ENCODE data around the gene HSPB2. TPM values are rescaled to one million over a fixed set of nuclear protein-coding genes. Genes with fewer than 3 reads are reported as not detected.
"Not testable (repeated sequence)": the region's sequence is repeated elsewhere in the genome, so short reads cannot be mapped to it uniquely, and the experiment has no call there.

HSPB2 gene
- total RNA-seq, 1 donor from 2014 or later, result not detected

- no peak for DNase-seq (ENCODE audit: low read depth, low spot score)
Measured at GRCh38 chr11:111913031-111913861, 712 bp downstream of the HSPB2 start.

- no peak for DNase-seq (ENCODE audit: low read depth, low spot score)
Measured at GRCh38 chr11:111913997-111914396, 1.5 kb downstream of the HSPB2 start.

- no peak for DNase-seq (ENCODE audit: low read depth, low spot score)
Measured at GRCh38 chr11:111916768-111917167, 4.2 kb downstream of the HSPB2 start.

DNA sequence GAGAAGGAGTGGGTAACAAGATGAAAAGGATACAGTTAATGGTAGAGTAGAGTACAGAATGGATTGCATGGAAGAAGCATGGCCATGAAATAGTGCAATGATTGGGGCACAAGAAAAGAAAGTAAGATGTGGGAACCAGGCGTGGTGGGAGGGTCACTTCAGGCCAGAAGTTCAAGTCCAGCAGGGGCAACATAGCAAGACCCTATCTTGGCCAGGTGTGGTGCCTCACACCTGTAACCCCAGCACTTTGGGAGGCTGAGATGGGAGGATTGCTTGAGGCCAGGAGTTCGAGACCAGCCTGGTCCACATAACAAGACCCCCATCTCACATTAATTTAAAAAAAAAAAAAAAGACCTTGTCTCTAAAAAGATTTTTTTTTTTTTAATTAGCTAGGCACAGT lies 4.8 kb downstream of the HSPB2 start:
- no peak for DNase-seq (ENCODE audit: low read depth, low spot score)

DNA sequence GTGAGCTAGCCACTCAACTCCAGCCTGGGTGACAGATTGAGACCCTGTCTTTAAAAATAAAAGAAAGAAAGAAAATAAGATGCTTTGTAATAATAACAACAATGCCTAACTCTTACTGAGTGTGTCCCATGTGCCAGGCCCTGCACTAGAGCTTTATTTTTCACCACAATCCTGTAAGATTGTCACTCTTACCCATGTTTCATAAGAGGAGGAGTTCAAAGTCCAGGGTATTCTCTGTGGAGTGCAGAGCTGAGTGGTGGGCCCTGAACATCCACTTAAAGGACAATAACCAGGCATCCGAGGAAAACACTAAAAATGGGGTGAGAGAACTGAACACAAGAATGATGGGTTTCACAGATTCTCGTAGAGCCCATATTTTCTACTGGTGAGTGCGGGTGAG lies 5.3 kb downstream of the HSPB2 start:
- DNase-seq (ENCODE audit: low read depth, low spot score), result no peak

GRCh38 chr11:111918390-111919256 lies 6.1 kb downstream of the HSPB2 start, which contains the start of gene C11orf52:
Gene C11orf52, plus strand, starts transcription at chr11:111918913. Its CDS starts 60 bp downstream, at chr11:111918973.
- DNase-seq (ENCODE audit: low read depth, low spot score), result no peak

- DNase-seq (ENCODE audit: low read depth, low spot score), result no peak
Measured at GRCh38 chr11:111920908-111921307, 8.4 kb downstream of the HSPB2 start.

GRCh38 chr11:111921541-111922230 lies 9.2 kb downstream of the HSPB2 start:
- no peak for DNase-seq (ENCODE audit: low read depth, low spot score)

DNA sequence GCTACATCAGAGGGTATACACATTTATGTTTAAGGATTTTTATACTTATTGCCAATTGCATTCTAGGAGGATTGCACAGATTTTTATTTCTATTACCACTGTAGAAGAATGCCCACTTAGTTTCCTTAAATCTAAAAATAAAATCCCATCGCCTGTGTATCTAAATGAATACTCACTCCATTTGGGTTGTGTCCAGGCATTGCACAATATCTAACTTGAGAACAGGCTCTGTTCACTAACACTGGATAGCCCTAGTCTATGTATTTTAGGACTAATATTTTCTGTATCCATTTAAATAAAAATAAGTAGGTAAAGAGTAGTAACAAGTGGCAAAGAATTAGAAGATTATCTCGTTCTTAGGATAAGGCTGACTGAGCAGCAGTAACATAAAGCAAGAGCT lies 10.3 kb downstream of the HSPB2 start:
- DNase-seq (ENCODE audit: low read depth, low spot score), result no peak

- DNase-seq (ENCODE audit: low read depth, low spot score), result no peak
Measured at GRCh38 chr11:111923351-111923788, 10.8 kb downstream of the HSPB2 start.

- no peak for DNase-seq (ENCODE audit: low read depth, low spot score)
Measured at GRCh38 chr11:111923951-111924350, 11.4 kb downstream of the HSPB2 start.

- no peak for DNase-seq (ENCODE audit: low read depth, low spot score)
Measured at GRCh38 chr11:111925953-111926352, 13.4 kb downstream of the HSPB2 start.

- peak; percentile 89 for DNase-seq (ENCODE audit: low read depth, low spot score)
Measured at GRCh38 chr11:111926505-111927391, 14.2 kb downstream of the HSPB2 start.

DNA sequence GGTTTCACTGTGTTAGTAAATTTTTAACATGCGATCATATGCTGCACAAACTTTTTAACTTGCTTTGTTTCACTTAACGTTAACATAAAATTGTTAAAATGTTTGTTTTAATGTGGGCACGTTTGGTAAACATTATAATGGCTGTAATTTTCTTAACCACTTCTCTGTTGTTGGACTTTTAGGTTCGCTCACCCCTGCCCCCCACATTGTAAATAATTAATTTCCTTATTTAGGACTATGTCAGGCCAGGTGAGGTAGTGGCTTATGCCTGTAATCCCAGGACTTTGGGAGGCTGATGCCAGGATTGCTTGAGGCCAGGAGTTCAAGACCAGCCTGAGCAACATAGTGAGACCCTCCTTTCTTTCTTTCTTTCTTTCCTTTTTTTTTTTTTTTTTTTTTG lies 17.9 kb downstream of the HSPB2 start:
- DNase-seq (ENCODE audit: low read depth, low spot score), result no peak

DNA sequence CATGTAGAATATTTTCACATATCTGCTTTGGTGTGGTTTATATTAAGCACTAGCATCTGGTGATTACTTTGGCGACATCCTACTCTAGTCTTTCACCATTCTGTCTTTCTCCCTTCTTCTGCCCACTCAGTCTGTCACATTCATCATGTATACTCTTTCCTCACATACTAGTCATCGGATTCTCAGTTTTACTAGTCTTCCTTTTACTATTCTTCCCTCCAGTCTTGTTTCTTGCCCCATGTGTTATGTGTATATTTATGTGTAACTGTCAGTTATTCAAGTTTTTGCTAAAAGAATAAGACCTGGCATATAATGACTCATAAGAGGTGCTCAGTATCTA lies 20.0 kb downstream of the HSPB2 start:
- DNase-seq (ENCODE audit: low read depth, low spot score), result no peak

DNA sequence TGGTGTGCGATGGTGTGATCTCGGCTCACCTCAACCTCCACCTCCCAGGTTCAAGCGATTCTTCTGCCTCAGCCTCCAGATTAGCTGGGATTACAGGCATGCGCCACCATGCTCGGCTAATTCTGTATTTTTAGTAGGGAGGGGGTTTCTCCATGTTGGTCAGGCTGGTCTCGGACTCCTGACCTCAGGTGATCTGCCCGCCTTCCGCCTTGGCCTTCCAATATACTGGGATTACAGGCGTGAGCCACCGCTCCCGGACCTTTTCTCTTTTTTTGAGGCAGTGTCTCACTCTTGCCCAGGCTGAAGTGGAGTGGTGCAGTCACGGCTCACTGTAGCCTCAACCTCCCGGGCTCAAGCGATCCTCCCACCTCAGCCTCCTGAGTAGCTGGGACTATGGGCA lies 20.6 kb downstream of the HSPB2 start:
- not testable (repeated sequence) for DNase-seq (ENCODE audit: low read depth, low spot score)

DNA sequence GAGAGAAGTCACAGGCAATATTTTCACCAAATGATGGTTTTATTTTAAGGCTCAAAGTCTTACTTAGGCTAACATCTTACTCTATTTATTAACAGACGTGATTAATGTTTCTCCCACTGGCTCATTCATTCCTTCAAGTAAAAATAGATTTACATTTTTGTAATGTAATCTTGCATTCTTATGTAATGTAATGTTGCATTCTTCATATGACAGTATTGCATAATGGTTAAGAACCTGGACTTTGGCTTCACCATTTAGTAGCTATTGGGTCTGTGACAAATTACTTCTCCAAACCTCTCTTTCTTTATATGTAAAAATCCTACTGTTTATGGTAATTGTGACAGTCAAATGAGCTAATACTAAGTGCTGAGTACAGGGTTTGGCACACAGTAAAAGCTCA lies 21.3 kb downstream of the HSPB2 start:
- DNase-seq (ENCODE audit: low read depth, low spot score), result no peak

DNA sequence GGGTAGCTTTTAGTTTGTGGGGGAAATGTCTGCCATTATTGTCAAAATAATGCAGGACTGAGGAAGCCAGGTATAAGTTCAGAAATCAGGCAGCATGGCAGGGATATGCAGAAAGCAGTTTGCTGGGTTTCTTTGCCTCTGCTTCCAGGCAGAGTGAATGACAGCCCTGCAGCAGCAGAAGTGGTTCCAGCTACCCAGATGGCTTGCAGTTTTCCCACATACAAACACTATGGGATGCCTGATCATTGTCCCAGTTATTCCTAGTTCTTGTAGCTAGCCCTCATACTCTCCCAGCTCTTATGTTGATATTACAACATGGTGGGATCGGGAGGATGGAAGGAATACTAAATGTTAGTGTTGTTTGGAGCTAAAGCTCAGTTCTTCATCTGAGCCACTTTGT lies 21.8 kb downstream of the HSPB2 start:
- no peak for DNase-seq (ENCODE audit: low read depth, low spot score)

GRCh38 chr11:111935317-111936039 lies 22.9 kb downstream of the HSPB2 start:
- no peak for DNase-seq (ENCODE audit: low read depth, low spot score)

DNA sequence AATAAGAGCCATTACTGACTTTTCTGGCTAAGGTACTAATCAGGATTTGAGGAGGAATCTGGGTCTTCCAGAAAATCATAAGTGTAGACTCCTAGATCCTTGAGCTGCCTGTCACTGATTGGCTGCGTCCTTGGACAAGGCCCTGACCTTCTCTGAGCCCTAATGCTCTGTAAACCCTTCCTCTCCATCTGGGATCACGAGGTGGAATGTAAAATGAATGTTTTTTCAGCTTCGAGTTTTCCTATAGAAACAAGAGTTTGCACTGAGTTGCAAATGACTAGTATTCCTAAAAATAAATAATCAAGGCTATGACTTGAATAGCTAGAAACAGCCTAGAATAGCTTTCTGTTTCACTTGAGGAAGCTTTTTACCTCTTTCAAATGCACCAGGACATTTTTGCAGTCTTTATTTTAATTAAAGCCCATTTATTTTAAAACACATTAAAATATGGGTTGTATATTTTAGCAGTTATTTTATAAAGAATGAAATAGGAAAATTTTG lies 23.6 kb downstream of the HSPB2 start:
- DNase-seq (ENCODE audit: low read depth, low spot score), result no peak
